GM12878 (cell line): ENCODE data around the gene ZNF891. TPM values are rescaled to one million over a fixed set of nuclear protein-coding genes. Genes with fewer than 3 reads are reported as not detected.

Experiments
- CEBPB ChIP-seq, 2 experiments: fragments of 150-350 bp in 1 of 2; IDR thresholded peaks; 2 replicates each; pipeline ENCODE4 v1.6.1; 2012 to 2014; ENCODE audit warnings: low read depth in 2 of 2, low read length in 2 of 2, borderline replicate concordance in 1 of 2, inconsistent platforms in 1 of 2
- GATAD2B ChIP-seq: fragments of 450-650 bp; conservative IDR thresholded peaks from 2 replicates; pipeline ENCODE4 v1.6.1; 2017; ENCODE audit warnings: low read depth, mild to moderate bottlenecking, moderate library complexity
- MEF2B ChIP-seq: fragments of 450-650 bp; IDR thresholded peaks from 2 replicates; pipeline ENCODE4 v1.6.1; 2018; ENCODE audit warnings: mild to moderate bottlenecking, moderate library complexity; ENCODE audit not compliant: partially characterized antibody, poor library complexity, severe bottlenecking
- PAX8 ChIP-seq: fragments of 450-650 bp; IDR thresholded peaks from 2 replicates; pipeline ENCODE4 v1.6.1; 2017; ENCODE audit warnings: mild to moderate bottlenecking, moderate library complexity
- POLR2AphosphoS2 ChIP-seq: IDR thresholded peaks from 2 replicates; pipeline ENCODE4 v1.6.1; 2011; ENCODE audit warnings: low read depth, mild to moderate bottlenecking, low read length, improper control_type of control experiment, moderate library complexity
- RUNX3 ChIP-seq: IDR thresholded peaks from 2 replicates; pipeline ENCODE4 v1.6.1; 2012; ENCODE audit warnings: low read length, inconsistent platforms
- TARDBP ChIP-seq: IDR thresholded peaks from 2 replicates; pipeline ENCODE4 v1.6.1; 2016; ENCODE audit warnings: borderline replicate concordance
- ZNF217 ChIP-seq: fragments of 450-650 bp; IDR thresholded peaks from 2 replicates; pipeline ENCODE4 v1.6.1; 2017; ENCODE audit warnings: antibody characterized with exemption, mild to moderate bottlenecking
- polyA plus RNA-seq, 11 experiments: library from polyadenylated mRNA; depleted of rRNA in 4 of 11; unstranded in 6 of 11; stranded (reverse) in 5 of 11; fragments of >200 nt; fragmentation: Nextera tagmentation in 4 of 11; fragmentation: Illumina TruSeq in 1 of 11; extraction: Ambion mirVana in 4 of 11; extraction: Trizol in 1 of 11; gene quantifications; 1 replicate in 1 of 11; 2 replicates in 10 of 11; pipeline versions ENCODE4 v1.2.1 to v1.2.3, GENCODE V29; 2011 to 2016; ENCODE audit warnings: inconsistent platforms in 2 of 11, missing spikeins in 2 of 11, low read depth in 1 of 11
- total RNA-seq, 4 experiments: library from RNA; depleted of rRNA in 3 of 4; stranded (reverse); fragments of >200 nt in 3 of 4; fragmentation: Illumina TruSeq in 1 of 4; extraction: Trizol in 1 of 4; gene quantifications; 2 replicates each; pipeline versions ENCODE4 v1.2.1 to v1.2.3, GENCODE V29; 2013 to 2021
- TF ChIP-seq, protein P1 (sequence below): fragments of 450-650 bp; formaldehyde crosslinking; IDR thresholded peaks from 2 replicates; pipeline ENCODE4 v1.5.0; 2022; ENCODE audit warnings: mild to moderate bottlenecking, missing genetic modification characterization
- TF ChIP-seq, protein P2 (sequence below), 3 experiments: IDR thresholded peaks in 2 of 3; conservative IDR thresholded peaks in 1 of 3; 2 replicates each; pipeline ENCODE4 v1.5.1; 2011; ENCODE audit warnings: low read depth in 3 of 3, low read length in 3 of 3, mild to moderate bottlenecking in 3 of 3, control low read depth in 2 of 3, moderate library complexity in 2 of 3, inconsistent platforms in 1 of 3, mixed read lengths in 1 of 3; ENCODE audit not compliant: control insufficient read depth in 2 of 3, insufficient read depth in 1 of 3; ENCODE audit errors: extremely low read depth in 1 of 3
- TF ChIP-seq, protein P3 (sequence below): fragments of 450-650 bp; IDR thresholded peaks from 2 replicates; pipeline ENCODE4 v1.6.1; 2017; ENCODE audit warnings: mild to moderate bottlenecking, low read depth, inconsistent platforms; ENCODE audit not compliant: poor library complexity, severe bottlenecking
- TF ChIP-seq, protein P4 (sequence below): fragments of 150-350 bp; IDR thresholded peaks from 2 replicates; pipeline ENCODE4 v1.6.1; 2016; ENCODE audit warnings: low read depth, low read length
- TF ChIP-seq, protein P5 (sequence below): fragments of 450-650 bp; IDR thresholded peaks from 2 replicates; pipeline ENCODE4 v1.6.1; 2017; ENCODE audit warnings: borderline replicate concordance
- TF ChIP-seq, protein P6 (sequence below): IDR thresholded peaks from 2 replicates; pipeline ENCODE4 v1.6.1; 2011; ENCODE audit warnings: borderline replicate concordance, low read depth, mild to moderate bottlenecking, moderate library complexity, mixed read lengths, low read length; ENCODE audit not compliant: insufficient read depth; ENCODE audit errors: extremely low read length

ZNF891 gene
- total and polyA plus RNA-seq, 10 of the 15 experiments (the other 5 are each of a cell fraction or from before 2014, with no cell fraction given), result 0.20 to 1.1 (median 0.69) TPM

DNA sequence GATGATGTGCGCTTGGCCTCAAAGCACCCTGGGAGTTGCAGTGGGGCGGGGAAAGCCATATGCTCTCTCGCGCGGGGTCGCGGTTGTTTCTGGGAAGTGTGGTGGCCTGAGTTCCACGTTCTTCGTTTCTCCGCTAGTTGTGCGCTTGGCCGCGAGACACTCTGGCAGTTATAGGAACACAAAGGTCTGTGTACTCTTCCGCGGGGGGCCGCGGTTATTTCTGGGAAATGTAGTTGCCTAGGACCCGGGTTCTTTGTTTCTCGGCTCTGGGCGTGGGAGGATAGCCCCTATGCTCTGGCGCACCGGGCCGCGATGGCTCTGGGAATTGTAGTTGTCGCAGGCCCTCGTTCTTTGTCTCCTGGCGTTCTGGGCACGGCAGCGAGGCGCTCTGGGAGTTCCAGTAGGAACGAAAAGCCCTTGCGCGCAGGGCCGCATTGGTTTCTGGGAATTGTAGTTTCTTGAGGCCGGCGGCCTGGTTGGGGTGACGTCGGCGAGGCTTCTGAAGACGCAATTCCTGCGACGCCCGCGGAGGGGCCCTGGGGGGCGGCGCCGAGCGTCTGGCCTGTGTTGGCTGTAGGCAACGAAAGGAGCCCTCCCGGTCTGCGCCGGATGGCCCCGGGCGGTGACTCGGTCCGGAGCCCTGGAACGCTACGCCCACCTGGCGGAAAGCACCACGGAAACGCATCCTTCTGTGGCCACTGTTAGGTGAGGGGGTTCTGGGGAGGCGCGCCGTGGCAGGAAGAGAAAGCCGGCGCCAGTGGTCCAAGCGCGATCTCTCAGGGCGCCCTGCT lies 49.5 kb downstream of the ZNF891 start, which contains the start of gene ZNF140 (continued):
- TF ChIP-seq POLR2AphosphoS2 (no peak), ZNF217 (no peak), MEF2B (no peak), RUNX3 (peak; percentile 61; the same call in 1 of the 2 replicates), PAX8 (no peak), CEBPB (IDR thresholded peaks at IDR 0.05; ENCODE audit: borderline replicate concordance in 1 of 2, low read depth in 2 of 2, low read length in 2 of 2) (no peak), GATAD2B (peak; percentile 86), TARDBP (no peak; the same call in 1 of the 2 replicates)
- TF ChIP-seq, protein P1, sequence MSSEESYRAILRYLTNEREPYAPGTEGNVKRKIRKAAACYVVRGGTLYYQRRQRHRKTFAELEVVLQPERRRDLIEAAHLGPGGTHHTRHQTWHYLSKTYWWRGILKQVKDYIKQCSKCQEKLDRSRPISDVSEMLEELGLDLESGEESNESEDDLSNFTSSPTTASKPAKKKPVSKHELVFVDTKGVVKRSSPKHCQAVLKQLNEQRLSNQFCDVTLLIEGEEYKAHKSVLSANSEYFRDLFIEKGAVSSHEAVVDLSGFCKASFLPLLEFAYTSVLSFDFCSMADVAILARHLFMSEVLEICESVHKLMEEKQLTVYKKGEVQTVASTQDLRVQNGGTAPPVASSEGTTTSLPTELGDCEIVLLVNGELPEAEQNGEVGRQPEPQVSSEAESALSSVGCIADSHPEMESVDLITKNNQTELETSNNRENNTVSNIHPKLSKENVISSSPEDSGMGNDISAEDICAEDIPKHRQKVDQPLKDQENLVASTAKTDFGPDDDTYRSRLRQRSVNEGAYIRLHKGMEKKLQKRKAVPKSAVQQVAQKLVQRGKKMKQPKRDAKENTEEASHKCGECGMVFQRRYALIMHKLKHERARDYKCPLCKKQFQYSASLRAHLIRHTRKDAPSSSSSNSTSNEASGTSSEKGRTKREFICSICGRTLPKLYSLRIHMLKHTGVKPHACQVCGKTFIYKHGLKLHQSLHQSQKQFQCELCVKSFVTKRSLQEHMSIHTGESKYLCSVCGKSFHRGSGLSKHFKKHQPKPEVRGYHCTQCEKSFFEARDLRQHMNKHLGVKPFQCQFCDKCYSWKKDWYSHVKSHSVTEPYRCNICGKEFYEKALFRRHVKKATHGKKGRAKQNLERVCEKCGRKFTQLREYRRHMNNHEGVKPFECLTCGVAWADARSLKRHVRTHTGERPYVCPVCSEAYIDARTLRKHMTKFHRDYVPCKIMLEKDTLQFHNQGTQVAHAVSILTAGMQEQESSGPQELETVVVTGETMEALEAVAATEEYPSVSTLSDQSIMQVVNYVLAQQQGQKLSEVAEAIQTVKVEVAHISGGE (CRISPR knock-in tag), result peak; percentile 57
- TF ChIP-seq, protein P2, sequence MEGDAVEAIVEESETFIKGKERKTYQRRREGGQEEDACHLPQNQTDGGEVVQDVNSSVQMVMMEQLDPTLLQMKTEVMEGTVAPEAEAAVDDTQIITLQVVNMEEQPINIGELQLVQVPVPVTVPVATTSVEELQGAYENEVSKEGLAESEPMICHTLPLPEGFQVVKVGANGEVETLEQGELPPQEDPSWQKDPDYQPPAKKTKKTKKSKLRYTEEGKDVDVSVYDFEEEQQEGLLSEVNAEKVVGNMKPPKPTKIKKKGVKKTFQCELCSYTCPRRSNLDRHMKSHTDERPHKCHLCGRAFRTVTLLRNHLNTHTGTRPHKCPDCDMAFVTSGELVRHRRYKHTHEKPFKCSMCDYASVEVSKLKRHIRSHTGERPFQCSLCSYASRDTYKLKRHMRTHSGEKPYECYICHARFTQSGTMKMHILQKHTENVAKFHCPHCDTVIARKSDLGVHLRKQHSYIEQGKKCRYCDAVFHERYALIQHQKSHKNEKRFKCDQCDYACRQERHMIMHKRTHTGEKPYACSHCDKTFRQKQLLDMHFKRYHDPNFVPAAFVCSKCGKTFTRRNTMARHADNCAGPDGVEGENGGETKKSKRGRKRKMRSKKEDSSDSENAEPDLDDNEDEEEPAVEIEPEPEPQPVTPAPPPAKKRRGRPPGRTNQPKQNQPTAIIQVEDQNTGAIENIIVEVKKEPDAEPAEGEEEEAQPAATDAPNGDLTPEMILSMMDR (IDR thresholded peaks at IDR 0.05 in 2 of 3, conservative IDR thresholded peaks at IDR 0.05 in 1 of 3; ENCODE audit: control insufficient read depth in 2 of 3, extremely low read depth in 1 of 3, insufficient read depth in 1 of 3, low read depth in 3 of 3, low read length in 3 of 3), result peak; percentile 18 to 38 (median 20); a peak in 4 of 6 replicates
- TF ChIP-seq, protein P3, sequence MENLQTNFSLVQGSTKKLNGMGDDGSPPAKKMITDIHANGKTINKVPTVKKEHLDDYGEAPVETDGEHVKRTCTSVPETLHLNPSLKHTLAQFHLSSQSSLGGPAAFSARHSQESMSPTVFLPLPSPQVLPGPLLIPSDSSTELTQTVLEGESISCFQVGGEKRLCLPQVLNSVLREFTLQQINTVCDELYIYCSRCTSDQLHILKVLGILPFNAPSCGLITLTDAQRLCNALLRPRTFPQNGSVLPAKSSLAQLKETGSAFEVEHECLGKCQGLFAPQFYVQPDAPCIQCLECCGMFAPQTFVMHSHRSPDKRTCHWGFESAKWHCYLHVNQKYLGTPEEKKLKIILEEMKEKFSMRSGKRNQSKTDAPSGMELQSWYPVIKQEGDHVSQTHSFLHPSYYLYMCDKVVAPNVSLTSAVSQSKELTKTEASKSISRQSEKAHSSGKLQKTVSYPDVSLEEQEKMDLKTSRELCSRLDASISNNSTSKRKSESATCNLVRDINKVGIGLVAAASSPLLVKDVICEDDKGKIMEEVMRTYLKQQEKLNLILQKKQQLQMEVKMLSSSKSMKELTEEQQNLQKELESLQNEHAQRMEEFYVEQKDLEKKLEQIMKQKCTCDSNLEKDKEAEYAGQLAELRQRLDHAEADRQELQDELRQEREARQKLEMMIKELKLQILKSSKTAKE, result no peak
- TF ChIP-seq, protein P4, sequence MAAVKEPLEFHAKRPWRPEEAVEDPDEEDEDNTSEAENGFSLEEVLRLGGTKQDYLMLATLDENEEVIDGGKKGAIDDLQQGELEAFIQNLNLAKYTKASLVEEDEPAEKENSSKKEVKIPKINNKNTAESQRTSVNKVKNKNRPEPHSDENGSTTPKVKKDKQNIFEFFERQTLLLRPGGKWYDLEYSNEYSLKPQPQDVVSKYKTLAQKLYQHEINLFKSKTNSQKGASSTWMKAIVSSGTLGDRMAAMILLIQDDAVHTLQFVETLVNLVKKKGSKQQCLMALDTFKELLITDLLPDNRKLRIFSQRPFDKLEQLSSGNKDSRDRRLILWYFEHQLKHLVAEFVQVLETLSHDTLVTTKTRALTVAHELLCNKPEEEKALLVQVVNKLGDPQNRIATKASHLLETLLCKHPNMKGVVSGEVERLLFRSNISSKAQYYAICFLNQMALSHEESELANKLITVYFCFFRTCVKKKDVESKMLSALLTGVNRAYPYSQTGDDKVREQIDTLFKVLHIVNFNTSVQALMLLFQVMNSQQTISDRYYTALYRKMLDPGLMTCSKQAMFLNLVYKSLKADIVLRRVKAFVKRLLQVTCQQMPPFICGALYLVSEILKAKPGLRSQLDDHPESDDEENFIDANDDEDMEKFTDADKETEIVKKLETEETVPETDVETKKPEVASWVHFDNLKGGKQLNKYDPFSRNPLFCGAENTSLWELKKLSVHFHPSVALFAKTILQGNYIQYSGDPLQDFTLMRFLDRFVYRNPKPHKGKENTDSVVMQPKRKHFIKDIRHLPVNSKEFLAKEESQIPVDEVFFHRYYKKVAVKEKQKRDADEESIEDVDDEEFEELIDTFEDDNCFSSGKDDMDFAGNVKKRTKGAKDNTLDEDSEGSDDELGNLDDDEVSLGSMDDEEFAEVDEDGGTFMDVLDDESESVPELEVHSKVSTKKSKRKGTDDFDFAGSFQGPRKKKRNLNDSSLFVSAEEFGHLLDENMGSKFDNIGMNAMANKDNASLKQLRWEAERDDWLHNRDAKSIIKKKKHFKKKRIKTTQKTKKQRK, result no peak
- TF ChIP-seq, protein P5, sequence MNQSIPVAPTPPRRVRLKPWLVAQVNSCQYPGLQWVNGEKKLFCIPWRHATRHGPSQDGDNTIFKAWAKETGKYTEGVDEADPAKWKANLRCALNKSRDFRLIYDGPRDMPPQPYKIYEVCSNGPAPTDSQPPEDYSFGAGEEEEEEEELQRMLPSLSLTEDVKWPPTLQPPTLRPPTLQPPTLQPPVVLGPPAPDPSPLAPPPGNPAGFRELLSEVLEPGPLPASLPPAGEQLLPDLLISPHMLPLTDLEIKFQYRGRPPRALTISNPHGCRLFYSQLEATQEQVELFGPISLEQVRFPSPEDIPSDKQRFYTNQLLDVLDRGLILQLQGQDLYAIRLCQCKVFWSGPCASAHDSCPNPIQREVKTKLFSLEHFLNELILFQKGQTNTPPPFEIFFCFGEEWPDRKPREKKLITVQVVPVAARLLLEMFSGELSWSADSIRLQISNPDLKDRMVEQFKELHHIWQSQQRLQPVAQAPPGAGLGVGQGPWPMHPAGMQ, result no peak
- TF ChIP-seq, protein P6, sequence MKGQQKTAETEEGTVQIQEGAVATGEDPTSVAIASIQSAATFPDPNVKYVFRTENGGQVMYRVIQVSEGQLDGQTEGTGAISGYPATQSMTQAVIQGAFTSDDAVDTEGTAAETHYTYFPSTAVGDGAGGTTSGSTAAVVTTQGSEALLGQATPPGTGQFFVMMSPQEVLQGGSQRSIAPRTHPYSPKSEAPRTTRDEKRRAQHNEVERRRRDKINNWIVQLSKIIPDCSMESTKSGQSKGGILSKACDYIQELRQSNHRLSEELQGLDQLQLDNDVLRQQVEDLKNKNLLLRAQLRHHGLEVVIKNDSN, result no peak
